ENCODE measurements around the gene RNASE7. TPM values are rescaled to one million over a fixed set of nuclear protein-coding genes. Genes with fewer than 3 reads are reported as not detected.

The RNASE7 gene
- total RNA-seq, 1 donor: not detected

GRCh38 chr14:21075719-21076437 is 33.7 kb downstream of the RNASE7 start:
- no peaks in the 10 kb centered on the region for H3K9me3 ChIP-seq (ENCODE audit: low read depth, low read length)
- peaks cover 2% of the 10 kb centered on the region for H3K27me3 ChIP-seq (ENCODE audit: insufficient read depth, low read length)
- peaks cover 23% of the 10 kb centered on the region for H3K4me1 ChIP-seq (ENCODE audit: insufficient read depth, low read length)
- H3K4me3 ChIP-seq (ENCODE audit: low read length): no peak overlapping the region

- Histone ChIP-seq H3K9me3 (ENCODE audit: low read depth, low read length) (no peaks in the 10 kb centered on the region), H3K27me3 (ENCODE audit: insufficient read depth, low read length) (no peaks in the 10 kb centered on the region), H3K4me3 (ENCODE audit: low read length) (no peak overlapping the region), H3K4me1 (ENCODE audit: insufficient read depth, low read length) (peaks cover 6% of the 10 kb centered on the region)
Measured at GRCh38 chr14:21077672-21078071, 35.5 kb downstream of the RNASE7 start.

DNA sequence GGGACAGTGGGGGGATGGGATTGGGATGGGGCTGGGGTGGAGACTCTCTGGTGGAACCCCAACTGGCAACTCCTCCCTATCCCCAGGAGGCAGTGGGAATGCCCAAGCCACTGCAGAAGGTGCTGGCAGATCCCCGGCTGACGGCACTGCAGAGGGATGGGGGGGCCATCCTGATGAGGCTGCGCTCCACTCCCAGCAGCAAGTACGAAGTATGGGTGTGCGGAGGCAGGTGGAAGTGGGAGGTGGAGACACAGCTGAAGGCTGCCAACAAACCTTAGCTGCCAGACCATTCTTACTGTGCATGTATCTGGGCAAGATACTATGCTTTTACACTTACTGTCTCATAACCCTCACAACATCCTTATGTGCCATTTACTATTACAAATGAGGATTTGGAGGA is 36.1 kb downstream of the RNASE7 start:
- Histone ChIP-seq H3K27me3 (ENCODE audit: insufficient read depth, low read length) (no peaks in the 10 kb centered on the region), H3K4me3 (ENCODE audit: low read length) (no peak overlapping the region), H3K4me1 (ENCODE audit: insufficient read depth, low read length) (no peaks in the 10 kb centered on the region), H3K9me3 (ENCODE audit: low read depth, low read length) (no peaks in the 10 kb centered on the region)

- no peaks in the 10 kb centered on the region for H3K4me1 ChIP-seq (ENCODE audit: insufficient read depth, low read length)
Measured at GRCh38 chr14:21078726-21079125, 36.6 kb downstream of the RNASE7 start.

GRCh38 chr14:21081521-21082142 is 39.5 kb downstream of the RNASE7 start:
- Histone ChIP-seq H3K4me3 (ENCODE audit: low read length) (no peak overlapping the region), H3K9me3 (ENCODE audit: low read depth, low read length) (no peaks in the 10 kb centered on the region), H3K27me3 (ENCODE audit: insufficient read depth, low read length) (no peaks in the 10 kb centered on the region), H3K4me1 (ENCODE audit: insufficient read depth, low read length) (peaks cover 25% of the 10 kb centered on the region)

More at GRCh38 chr14:21078726-21079125, 36.6 kb downstream of the RNASE7 start:
- no peaks in the 10 kb centered on the region for H3K9me3 ChIP-seq (ENCODE audit: low read depth, low read length)
- H3K4me3 ChIP-seq (ENCODE audit: low read length): no peak overlapping the region
- no peaks in the 10 kb centered on the region for H3K27me3 ChIP-seq (ENCODE audit: insufficient read depth, low read length)

GRCh38 chr14:21083565-21084325 is 41.6 kb downstream of the RNASE7 start:
- H3K9me3 ChIP-seq (ENCODE audit: low read depth, low read length): no peaks in the 10 kb centered on the region
- H3K4me3 ChIP-seq (ENCODE audit: low read length): no peak overlapping the region
- H3K4me1 ChIP-seq (ENCODE audit: insufficient read depth, low read length): peaks cover 46% of the 10 kb centered on the region

DNA sequence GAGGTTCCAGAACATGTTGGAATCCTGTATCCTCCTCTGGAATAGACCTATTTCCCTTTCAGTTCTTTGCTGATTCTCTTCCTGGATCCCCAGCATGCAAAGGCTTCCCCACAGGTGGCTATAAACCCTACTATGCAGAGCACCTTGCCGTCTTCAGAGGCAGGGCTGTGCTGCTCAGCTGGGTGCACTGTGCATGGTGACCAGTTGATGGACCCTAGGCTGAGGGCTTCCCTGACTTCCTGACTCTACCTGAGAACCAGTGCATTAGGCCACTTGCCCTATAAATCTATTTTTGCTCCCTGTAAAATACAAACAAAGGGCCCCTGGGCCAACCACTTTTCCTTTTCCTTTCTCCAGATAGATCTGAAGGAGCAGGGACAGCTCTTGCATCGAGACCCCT is 42.2 kb downstream of the RNASE7 start:
- H3K9me3 ChIP-seq (ENCODE audit: low read depth, low read length): no peaks in the 10 kb centered on the region
- H3K4me3 ChIP-seq (ENCODE audit: low read length): no peak overlapping the region
- H3K27me3 ChIP-seq (ENCODE audit: insufficient read depth, low read length): no peaks in the 10 kb centered on the region
- peaks cover 46% of the 10 kb centered on the region for H3K4me1 ChIP-seq (ENCODE audit: insufficient read depth, low read length)

More at GRCh38 chr14:21083565-21084325, 41.6 kb downstream of the RNASE7 start:
- H3K27me3 ChIP-seq (ENCODE audit: insufficient read depth, low read length): no peaks in the 10 kb centered on the region

DNA sequence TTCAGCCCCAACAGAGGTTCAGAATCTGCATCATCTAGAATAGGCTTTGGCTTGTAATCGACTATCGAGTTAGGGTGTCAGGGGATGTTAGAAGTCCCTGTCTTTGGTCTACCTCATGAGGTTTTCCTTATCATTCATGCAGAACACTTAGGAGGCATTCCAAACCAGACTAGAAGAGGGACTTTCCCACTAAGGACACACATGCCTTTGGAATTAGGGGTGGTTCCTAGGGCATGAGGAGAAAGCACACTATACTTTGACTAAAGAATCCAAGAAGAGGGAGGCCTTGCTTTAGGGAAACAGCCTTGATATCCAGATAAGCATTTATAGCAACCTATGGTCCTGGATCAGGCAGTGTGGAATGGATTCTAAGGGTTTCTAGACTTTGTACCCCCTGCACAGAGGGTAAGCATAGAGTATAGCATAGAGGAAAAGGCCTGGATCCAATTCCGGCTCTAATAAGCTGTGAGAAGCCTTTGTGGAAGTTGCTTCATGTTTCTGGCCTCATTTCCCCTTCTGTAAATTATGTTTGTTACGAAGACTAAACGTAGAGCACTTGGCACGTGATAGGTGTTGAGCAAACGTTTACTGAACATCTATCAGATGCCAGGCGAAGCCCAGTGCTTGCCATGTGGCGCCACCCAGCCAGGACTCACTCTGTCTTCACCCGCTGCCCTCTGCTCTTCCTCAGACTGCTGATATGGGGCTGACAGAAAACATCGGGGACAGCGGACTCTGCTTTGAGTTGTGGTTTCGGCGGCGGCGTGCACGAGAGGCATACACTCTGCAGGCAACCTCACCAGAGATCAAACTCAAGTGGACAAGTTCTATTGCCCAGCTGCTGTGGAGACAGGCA is 43.1 kb downstream of the RNASE7 start:
- Histone ChIP-seq H3K9me3 (ENCODE audit: low read depth, low read length) (no peaks in the 10 kb centered on the region), H3K4me3 (ENCODE audit: low read length) (no peak overlapping the region), H3K4me1 (ENCODE audit: insufficient read depth, low read length) (peaks cover 46% of the 10 kb centered on the region), H3K27me3 (ENCODE audit: insufficient read depth, low read length) (no peaks in the 10 kb centered on the region)

GRCh38 chr14:21086908-21087293 is 44.7 kb downstream of the RNASE7 start:
- Histone ChIP-seq H3K4me1 (ENCODE audit: insufficient read depth, low read length) (peaks cover 46% of the 10 kb centered on the region), H3K9me3 (ENCODE audit: low read depth, low read length) (no peaks in the 10 kb centered on the region), H3K4me3 (ENCODE audit: low read length) (no peak overlapping the region), H3K27me3 (ENCODE audit: insufficient read depth, low read length) (no peaks in the 10 kb centered on the region)

DNA sequence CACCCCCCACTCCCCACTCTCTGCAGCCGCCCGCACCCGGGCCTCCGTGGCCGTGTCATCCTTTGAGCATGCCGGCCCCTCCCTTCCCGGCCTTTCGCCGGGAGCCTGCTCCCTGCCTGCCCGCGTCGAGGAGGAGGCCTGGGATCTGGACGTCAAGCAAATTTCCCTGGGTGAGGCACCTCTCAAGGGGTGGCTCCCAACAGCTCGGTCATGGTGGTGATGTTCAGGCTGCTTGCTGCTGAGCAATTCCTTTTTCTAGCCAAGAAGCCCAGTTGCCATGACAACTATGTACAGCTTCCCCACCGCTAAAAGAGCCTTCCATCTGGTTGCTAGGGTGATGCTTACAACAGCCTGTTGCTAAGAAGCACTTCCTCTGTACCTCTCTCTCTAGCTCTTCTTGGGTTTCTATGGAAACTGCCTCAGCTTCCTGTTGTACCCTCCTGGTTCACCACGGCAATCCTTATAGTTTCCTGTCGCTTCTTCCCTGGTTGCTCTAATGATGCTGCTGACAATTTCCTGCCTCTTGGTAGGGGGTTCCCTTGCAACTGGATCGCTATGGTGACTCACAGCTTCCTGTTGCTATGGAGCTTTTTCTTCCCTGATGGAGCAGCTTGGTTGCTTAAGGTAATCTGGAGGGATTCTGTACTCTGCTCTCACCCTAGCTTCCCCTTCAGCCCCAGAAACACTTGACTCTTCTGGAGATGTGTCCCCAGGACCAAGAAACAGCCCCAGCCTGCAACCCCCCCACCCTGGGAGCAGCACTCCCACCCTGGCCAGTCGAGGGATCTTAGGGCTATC is 45.3 kb downstream of the RNASE7 start:
- Histone ChIP-seq H3K9me3 (ENCODE audit: low read depth, low read length) (no peaks in the 10 kb centered on the region), H3K4me3 (ENCODE audit: low read length) (no peak overlapping the region), H3K4me1 (ENCODE audit: insufficient read depth, low read length) (peaks cover 46% of the 10 kb centered on the region), H3K27me3 (ENCODE audit: insufficient read depth, low read length) (no peaks in the 10 kb centered on the region)

GRCh38 chr14:21088687-21089086 is 46.5 kb downstream of the RNASE7 start:
- H3K4me1 ChIP-seq (ENCODE audit: insufficient read depth, low read length): peaks cover 50% of the 10 kb centered on the region
- no peak overlapping the region for H3K4me3 ChIP-seq (ENCODE audit: low read length)
- H3K9me3 ChIP-seq (ENCODE audit: low read depth, low read length): no peaks in the 10 kb centered on the region
- H3K27me3 ChIP-seq (ENCODE audit: insufficient read depth, low read length): no peaks in the 10 kb centered on the region

GRCh38 chr14:21089271-21089670 is 47.1 kb downstream of the RNASE7 start:
- Histone ChIP-seq H3K4me1 (ENCODE audit: insufficient read depth, low read length) (peaks cover 48% of the 10 kb centered on the region), H3K27me3 (ENCODE audit: insufficient read depth, low read length) (no peaks in the 10 kb centered on the region), H3K4me3 (ENCODE audit: low read length) (no peak overlapping the region), H3K9me3 (ENCODE audit: low read depth, low read length) (no peaks in the 10 kb centered on the region)

DNA sequence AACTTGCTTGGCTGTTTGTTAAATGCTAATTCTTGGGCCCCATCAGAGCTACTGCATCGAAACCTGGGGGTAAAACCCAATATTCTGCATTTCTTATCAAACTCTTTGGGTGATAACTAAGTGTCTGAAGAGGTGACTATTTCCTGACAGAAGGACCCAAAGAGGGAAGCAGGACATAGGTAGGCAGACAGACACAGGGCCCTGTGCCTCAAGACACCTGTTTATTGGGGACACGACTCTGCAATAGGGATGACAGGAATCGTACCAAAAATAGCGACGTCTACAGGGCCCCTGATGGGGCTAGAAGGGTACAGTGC is 47.7 kb downstream of the RNASE7 start:
- H3K27me3 ChIP-seq (ENCODE audit: insufficient read depth, low read length): no peaks in the 10 kb centered on the region
- H3K4me3 ChIP-seq (ENCODE audit: low read length): no peak overlapping the region
- no peaks in the 10 kb centered on the region for H3K9me3 ChIP-seq (ENCODE audit: low read depth, low read length)
- peaks cover 42% of the 10 kb centered on the region for H3K4me1 ChIP-seq (ENCODE audit: insufficient read depth, low read length)

GRCh38 chr14:21090194-21090939 is 48.2 kb downstream of the RNASE7 start:
- Histone ChIP-seq H3K27me3 (ENCODE audit: insufficient read depth, low read length) (no peaks in the 10 kb centered on the region), H3K9me3 (ENCODE audit: low read depth, low read length) (no peaks in the 10 kb centered on the region), H3K4me3 (ENCODE audit: low read length) (no peak overlapping the region), H3K4me1 (ENCODE audit: insufficient read depth, low read length) (peaks cover 37% of the 10 kb centered on the region)
